ENCODE results near the gene ELFN1. TPM values are rescaled to one million over a fixed set of nuclear protein-coding genes. Genes with fewer than 3 reads are reported as not detected.

The ELFN1 gene
- total RNA-seq, 4 donors from 2014 or later: 1.4 to 2.5 (median 1.9) TPM

GRCh38 chr7:1698201-1698600 lies 28.1 kb downstream of the ELFN1 start:
- TF ChIP-seq POLR2A (IDR thresholded peaks at IDR 0.05) (no peak), POLR2AphosphoS5 (IDR thresholded peaks at IDR 0.05) (no peak), CTCF (IDR thresholded peaks at IDR 0.05) (no peak), EP300 (IDR thresholded peaks at IDR 0.05) (no peak)
- DNase-seq (ENCODE audit: low spot score in 2 of 2): peak in 1 of 2 donors; percentile 56
- no peaks in the 10 kb centered on the region for H3K4me1 ChIP-seq
- no peaks in the 10 kb centered on the region for H3K9me3 ChIP-seq
- no peaks in the 10 kb centered on the region for H3K36me3 ChIP-seq
- H3K4me3 ChIP-seq: no peak overlapping the region
- WGBS: 61% methylated on average over 9 of the region's 9 CpGs
- H3K27me3 ChIP-seq: peaks cover 26% of the 10 kb centered on the region
- H3K27ac ChIP-seq: no peak overlapping the region

GRCh38 chr7:1698951-1699350 lies 28.9 kb downstream of the ELFN1 start:
- H3K9me3 ChIP-seq: no peaks in the 10 kb centered on the region
- no peaks in the 10 kb centered on the region for H3K36me3 ChIP-seq
- H3K27ac ChIP-seq: no peak overlapping the region
- H3K27me3 ChIP-seq: peaks cover 18% of the 10 kb centered on the region
- peak; percentile 29 to 44 for DNase-seq (ENCODE audit: low spot score in 2 of 2)
- no peak overlapping the region for H3K4me3 ChIP-seq
- no peaks in the 10 kb centered on the region for H3K4me1 ChIP-seq
- WGBS: 96% methylated on average over 6 of the region's 6 CpGs
- no peak for TF ChIP-seq POLR2A (IDR thresholded peaks at IDR 0.05)
- TF ChIP-seq CTCF (IDR thresholded peaks at IDR 0.05): no peak

GRCh38 chr7:1700086-1700485 lies 30.0 kb downstream of the ELFN1 start:
- TF ChIP-seq CTCF (IDR thresholded peaks at IDR 0.05): no peak
- peaks cover 14% of the 10 kb centered on the region for H3K27me3 ChIP-seq
- H3K4me3 ChIP-seq: no peak overlapping the region
- 93% methylated on average over 11 of the region's 11 CpGs for WGBS
- H3K4me1 ChIP-seq: no peaks in the 10 kb centered on the region
- no peaks in the 10 kb centered on the region for H3K9me3 ChIP-seq
- DNase-seq (ENCODE audit: low spot score in 2 of 2): peak in 1 of 2 donors; percentile 66
- H3K36me3 ChIP-seq: no peaks in the 10 kb centered on the region
- no peak overlapping the region for H3K27ac ChIP-seq

- peak; percentile 50 to 71 for DNase-seq (ENCODE audit: low spot score in 2 of 2)
- Histone ChIP-seq H3K36me3 (no peaks in the 10 kb centered on the region), H3K4me1 (no peaks in the 10 kb centered on the region), H3K27me3 (peaks cover 12% of the 10 kb centered on the region), H3K27ac (no peak overlapping the region), H3K4me3 (no peak overlapping the region), H3K9me3 (no peaks in the 10 kb centered on the region)
- TF ChIP-seq CTCF (IDR thresholded peaks at IDR 0.05) (no peak), POLR2AphosphoS5 (IDR thresholded peaks at IDR 0.05) (no peak), EP300 (IDR thresholded peaks at IDR 0.05) (no peak), POLR2A (IDR thresholded peaks at IDR 0.05) (no peak)
- 75% methylated on average over 26 of the region's 27 CpGs for WGBS
These were observed 30.7 kb downstream of the ELFN1 start for GRCh38 chr7:1700536-1701333.

- Histone ChIP-seq H3K9me3 (no peaks in the 10 kb centered on the region), H3K4me1 (peaks cover 13% of the 10 kb centered on the region), H3K27ac (no peak overlapping the region), H3K27me3 (peaks cover 12% of the 10 kb centered on the region), H3K4me3 (no peak overlapping the region), H3K36me3 (no peaks in the 10 kb centered on the region)
- no peak for DNase-seq (ENCODE audit: low spot score in 2 of 2)
- TF ChIP-seq POLR2A (IDR thresholded peaks at IDR 0.05): no peak
- TF ChIP-seq CTCF (IDR thresholded peaks at IDR 0.05): no peak
- no peak for TF ChIP-seq POLR2AphosphoS5 (IDR thresholded peaks at IDR 0.05)
- no peak for TF ChIP-seq EP300 (IDR thresholded peaks at IDR 0.05)
- 95% methylated on average over 4 of the region's 4 CpGs for WGBS
These were observed 32.6 kb downstream of the ELFN1 start for GRCh38 chr7:1702652-1703051.
